GM19238 (cell line): ENCODE measurements around the gene NUDCD3.
A peak's percentile ranks its signal among the peaks of the same experiment; 100 is the strongest.

ENCODE experiments used
- DNase-seq: peaks from one replicate; pipeline ENCODE4 v3.0.0; 2011; ENCODE audit warnings: low spot score; ENCODE audit not compliant: insufficient read length

The NUDCD3 gene

GRCh38 chr7:44368455-44368854, 122.0 kb downstream of the NUDCD3 start:
- DNase-seq: no peak

- no peak for DNase-seq
Measured at GRCh38 chr7:44367475-44368043, 122.9 kb downstream of the NUDCD3 start.

DNA sequence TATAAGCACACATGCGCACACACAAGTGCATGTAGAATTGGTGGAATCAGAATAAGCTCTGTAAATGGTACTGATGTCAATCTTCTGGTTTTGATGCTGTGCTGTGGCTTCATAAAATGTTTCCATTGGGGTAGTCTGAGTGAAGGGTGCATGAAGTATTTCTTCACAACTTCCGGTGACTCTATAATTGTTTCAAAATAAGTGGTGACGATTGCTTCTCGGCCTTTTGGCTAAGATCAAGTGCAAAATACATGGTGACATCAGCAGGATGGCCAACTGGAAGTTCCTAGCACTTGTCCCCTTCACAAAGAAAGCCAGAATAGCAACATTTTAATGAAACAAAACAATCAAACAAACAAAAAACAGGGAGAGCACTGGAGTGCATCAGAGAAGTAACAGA, 123.5 kb downstream of the NUDCD3 start:
- no peak for DNase-seq

DNA sequence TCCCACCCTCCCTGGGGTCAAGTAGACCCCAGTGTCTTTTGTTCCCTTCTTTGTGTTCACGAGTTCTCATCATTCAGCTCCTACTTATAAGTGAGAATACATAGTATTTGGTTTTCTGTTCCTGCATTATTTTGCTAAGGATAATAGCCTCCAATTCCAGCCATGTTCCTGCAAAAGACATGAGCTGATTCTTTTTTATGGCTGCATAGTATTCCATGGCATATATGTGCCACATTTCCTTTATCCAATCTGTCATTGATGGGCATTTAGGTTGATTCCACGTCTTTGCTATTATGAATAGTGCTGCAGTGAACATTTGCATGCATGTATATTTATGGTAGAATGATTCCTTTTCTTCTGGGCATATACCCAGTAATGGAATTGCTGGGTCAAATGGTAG, 136.8 kb downstream of the NUDCD3 start:
- no peak for DNase-seq

DNA sequence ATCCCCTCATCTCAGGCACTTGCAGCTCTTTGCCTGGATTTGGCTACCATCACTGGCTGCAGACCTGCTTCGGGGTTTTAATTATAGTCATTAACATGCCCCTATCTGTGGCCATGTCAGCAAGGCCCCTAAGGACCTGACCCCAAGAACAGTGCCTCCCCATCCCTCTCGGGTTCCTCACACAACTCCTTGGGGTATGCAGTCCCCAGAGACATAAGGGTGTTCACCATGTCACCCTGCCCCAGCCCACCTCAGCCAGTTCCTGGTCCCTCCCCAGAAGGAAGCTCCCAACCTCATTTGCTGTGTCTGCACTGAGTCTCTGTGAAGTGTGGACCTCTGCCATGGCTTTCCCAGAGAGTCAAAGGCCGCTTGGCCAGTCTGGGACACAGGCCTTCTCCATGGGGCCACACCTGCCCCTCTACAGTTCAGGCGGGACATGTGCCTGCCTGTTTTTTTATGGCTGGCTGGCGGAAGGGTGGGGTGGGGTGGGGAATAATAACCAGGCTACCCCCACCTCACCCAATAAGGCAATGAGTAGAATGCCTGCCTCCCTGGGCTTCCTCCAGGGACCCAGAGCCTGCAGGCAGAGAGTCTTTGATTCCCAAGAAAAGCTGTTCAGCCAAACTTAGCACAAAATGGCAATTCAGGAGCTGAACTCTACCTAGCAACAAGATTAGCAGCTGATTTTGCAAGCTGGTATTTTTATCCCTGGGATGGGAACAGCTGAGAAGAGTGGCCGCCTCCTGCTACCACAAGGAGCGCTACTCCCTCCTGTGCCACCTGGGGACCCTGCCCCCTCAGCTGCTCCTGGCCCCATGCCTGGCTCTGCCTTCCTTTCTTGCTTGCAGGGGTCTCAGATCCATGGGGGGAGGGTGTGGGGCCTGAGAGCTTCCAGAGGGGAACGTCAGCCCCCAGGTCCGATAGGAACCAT, 141.3 kb downstream of the NUDCD3 start:
- DNase-seq: no peak

DNA sequence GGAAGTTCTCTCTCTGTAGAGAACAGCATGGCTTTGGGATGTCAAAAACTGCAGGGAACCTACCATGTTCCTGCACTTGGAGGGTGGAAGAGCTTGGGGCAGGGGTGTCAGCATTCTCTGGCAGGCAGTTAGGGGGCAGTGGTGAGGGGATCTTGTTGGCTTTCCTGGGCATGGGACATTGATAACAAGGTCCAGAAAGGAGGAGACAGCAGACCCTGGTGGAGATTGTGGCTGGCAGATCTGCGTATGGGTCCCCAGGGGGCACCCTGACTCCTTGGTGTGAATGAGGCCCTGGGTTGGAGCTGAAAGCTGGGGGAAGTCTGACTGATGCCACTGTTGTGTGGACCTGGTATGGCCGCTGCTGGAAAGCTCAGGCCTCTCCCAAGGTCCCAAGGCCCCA, 142.2 kb downstream of the NUDCD3 start:
- DNase-seq: peak; percentile 30

GRCh38 chr7:44347546-44348114, 142.8 kb downstream of the NUDCD3 start:
- DNase-seq: no peak

DNA sequence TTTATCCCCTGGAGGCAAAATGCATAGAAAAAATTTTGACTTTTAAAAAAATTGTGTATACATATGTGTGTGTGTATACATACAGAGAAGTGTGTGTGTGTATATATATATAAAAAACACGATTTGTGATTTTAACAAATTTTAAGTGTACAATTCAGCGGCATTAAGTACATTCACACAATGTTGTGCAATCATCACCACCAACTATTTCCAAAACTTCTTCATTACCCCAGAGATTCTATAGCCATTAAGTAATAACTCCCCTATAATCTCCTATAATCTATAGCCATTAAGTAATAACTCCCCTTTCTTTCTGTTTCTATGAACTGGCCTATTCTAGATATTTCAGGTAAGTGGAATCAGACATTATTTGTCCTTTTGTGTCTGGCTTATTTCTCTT, 144.4 kb downstream of the NUDCD3 start:
- no peak for DNase-seq

GRCh38 chr7:44341401-44341800, 149.1 kb downstream of the NUDCD3 start:
- no peak for DNase-seq

- DNase-seq: no peak
Measured at GRCh38 chr7:44338600-44338999, 151.9 kb downstream of the NUDCD3 start.

DNA sequence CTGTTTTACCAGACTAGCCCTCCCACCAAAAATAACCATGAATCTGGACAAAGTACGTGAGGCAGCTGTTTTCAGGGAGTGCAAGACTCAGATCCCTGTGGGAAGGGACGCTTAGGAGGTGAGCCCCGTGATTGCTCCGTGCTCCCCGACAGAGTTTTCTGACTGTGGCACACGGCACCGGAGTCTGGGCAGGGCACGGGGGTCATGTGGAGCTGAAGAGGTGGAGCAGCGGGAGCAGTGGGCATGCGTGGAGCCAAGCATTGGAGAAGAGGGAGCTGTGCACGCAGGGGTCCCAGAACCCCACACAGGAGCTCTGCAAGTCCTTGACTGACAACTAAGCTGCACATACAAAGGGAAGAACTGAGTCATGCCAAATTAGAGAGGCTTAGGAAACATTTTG, 154.0 kb downstream of the NUDCD3 start:
- DNase-seq: no peak

DNA sequence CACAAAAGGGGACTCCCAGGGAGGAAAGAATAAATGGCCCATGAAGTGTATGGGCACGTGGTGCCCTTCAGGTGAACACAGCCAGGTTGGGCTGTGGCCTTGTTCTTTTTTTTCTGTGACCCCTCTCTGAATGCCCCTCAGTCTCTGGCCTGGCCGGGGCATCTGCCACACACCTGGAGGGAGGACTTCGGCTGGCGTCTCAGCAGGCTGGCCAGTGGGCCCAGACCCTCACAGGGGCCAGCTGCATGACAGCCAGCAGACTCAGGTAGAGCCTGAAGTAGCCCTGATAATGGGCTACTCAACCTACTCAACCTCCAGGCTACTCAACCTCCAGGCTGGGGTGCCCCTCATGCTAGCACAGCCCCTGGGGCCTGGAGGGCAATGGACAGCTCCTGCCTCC, 155.3 kb downstream of the NUDCD3 start:
- DNase-seq: no peak

GRCh38 chr7:44334734-44335097, 155.7 kb downstream of the NUDCD3 start:
- no peak for DNase-seq

GRCh38 chr7:44333911-44334733, 156.3 kb downstream of the NUDCD3 start:
- no peak for DNase-seq

- no peak for DNase-seq
Measured at GRCh38 chr7:44331682-44332081, 158.8 kb downstream of the NUDCD3 start.

DNA sequence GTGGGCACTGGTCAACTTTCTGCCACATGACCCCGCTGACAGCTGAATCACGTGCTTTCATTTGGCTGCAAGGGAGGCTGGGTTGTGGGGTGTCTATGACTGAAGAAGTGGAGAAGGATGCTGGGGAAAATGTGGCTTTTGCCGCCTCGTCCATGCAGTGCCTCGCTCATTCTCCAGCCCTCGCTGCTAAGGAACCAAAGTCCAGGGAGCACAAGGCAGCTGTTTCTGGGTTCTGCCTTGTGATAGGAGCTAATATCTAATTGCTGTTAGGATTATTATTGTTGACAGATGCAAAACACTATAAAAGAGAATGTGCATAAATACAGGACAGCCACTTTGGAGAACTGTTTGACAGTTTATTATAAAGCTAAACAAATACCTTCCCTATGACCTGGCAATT, 160.1 kb downstream of the NUDCD3 start:
- no peak for DNase-seq

DNA sequence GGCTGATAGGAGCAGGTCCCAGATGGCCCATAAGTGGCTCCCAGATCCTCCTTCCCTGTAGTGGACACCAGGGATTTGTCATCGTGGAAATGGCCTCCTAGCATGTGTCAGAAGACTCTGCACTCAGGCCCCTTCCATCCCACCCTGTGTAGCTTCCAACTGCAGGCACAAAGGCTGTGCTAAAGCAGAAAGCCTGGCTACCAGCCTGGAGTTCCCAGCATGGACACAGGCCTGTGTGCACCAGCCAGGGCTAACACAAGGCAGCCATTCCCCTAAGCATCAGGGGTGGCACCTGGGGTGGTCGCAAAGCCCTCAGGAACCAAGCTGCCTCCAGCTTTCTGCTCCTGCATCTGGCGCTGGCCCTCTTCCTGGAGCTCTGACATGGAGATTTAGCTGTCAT, 160.6 kb downstream of the NUDCD3 start:
- no peak for DNase-seq
